ENCODE results near the gene SDHA. TPM values are rescaled to one million over a fixed set of nuclear protein-coding genes. Genes with fewer than 3 reads are reported as not detected.
"Not testable (repeated sequence)": the region's sequence is repeated elsewhere in the genome, so short reads cannot be mapped to it uniquely, and the experiment has no call there.

The SDHA gene
- total and polyA plus RNA-seq, 11 donors: 276 to 861 (median 727) TPM

DNA sequence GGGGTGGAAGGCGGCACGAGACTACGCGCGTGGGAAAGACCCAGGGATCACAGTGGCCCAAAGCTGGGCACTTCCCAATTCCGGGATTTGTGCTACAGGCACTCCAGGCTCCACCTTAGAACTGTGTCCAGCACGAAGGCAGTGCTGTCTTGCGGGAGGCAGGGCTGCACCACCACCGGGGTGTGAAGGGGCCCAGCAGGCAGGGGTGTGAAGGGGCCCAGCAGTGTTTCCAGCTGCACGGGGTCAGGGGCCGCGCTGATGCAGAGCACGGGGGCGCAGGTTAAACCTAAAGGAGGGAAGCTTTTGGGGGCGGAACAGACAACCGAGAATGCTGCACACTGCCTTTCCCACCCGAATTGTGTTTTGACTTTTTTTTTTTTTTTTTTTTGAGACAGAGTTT lies 52.2 kb downstream of the SDHA start:
- no peak for ATAC-seq
- DNase-seq: no peak
- Histone ChIP-seq H3K4me1 (peaks cover 0 to 30% (median 6%) of the 10 kb centered on the region in 12 donors), H3K27me3 (no peaks in the 10 kb centered on the region), H3K9me3 (no peaks in the 10 kb centered on the region), H3K4me3 (peak overlapping the region in 8 of 12 donors; percentile 67 to 100 (median 97)), H3K36me3 (peaks cover 0 to 30% (median 20%) of the 10 kb centered on the region in 9 donors), H3K27ac (peak overlapping the region in 8 of 12 donors; percentile 71 to 97 (median 86))
- intact Hi-C loops (cut with DNase I): no loop called here
- TF ChIP-seq POLR2A (IDR thresholded peaks at IDR 0.05) (no peak), CTCF (IDR thresholded peaks at IDR 0.05) (no peak)
- 61 to 79% (median 76%) methylated on average over 15 to 17 of the region's 17 CpGs for WGBS, 4 donors

DNA sequence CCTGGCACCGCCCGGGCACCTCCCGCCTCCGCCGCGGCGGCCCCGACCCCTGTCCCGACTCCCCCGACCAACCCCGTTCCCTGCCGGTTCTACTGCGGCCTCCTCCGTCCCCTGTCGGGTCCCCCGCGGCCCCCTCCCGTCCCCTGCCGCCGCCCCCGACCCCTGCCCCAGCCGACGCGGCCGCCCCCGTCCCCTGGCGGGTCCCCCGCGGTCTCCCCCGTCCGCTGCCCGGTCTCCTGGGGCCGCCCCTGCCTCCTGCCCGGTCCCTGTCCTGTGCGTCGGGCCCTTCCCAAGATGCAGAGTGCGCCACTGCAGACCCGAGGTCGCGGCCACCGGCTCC lies 53.7 kb downstream of the SDHA start:
- ATAC-seq; intact Hi-C loops (cut with DNase I); H3K9me3 ChIP-seq; DNase-seq; H3K27me3 ChIP-seq: not testable (repeated sequence)
- Histone ChIP-seq H3K4me1 (peaks cover 0 to 30% (median 6%) of the 10 kb centered on the region in 12 donors), H3K27ac (peak overlapping the region; percentile 54 to 98 (median 88)), H3K36me3 (peaks cover 0 to 35% (median 24%) of the 10 kb centered on the region in 9 donors), H3K4me3 (peak overlapping the region; percentile 67 to 100 (median 96))
- 0 to 3% (median 1%) methylated on average over 18 to 41 of the region's 41 CpGs for WGBS, 4 donors

GRCh38 chr5:273091-273490 lies 55.0 kb downstream of the SDHA start:
- ATAC-seq; H3K27me3 ChIP-seq; H3K27ac ChIP-seq; H3K9me3 ChIP-seq; H3K4me3 ChIP-seq; DNase-seq; intact Hi-C loops (cut with DNase I): not testable (repeated sequence)
- 83 to 91% (median 87%) methylated on average over 9 of the region's 9 CpGs for WGBS, 4 donors
- Histone ChIP-seq H3K36me3 (peaks cover 0 to 39% (median 17%) of the 10 kb centered on the region in 9 donors), H3K4me1 (peaks cover 0 to 30% (median 6%) of the 10 kb centered on the region in 12 donors)

- H3K4me1 ChIP-seq: peaks cover 0 to 30% (median 6%) of the 10 kb centered on the region in 12 donors
- H3K9me3 ChIP-seq; ATAC-seq; H3K27ac ChIP-seq; DNase-seq; intact Hi-C loops (cut with DNase I); H3K27me3 ChIP-seq; H3K4me3 ChIP-seq: not testable (repeated sequence)
- 89 to 91% (median 90%) methylated on average over 7 of the region's 7 CpGs for WGBS, 4 donors
- H3K36me3 ChIP-seq: peaks cover 0 to 40% (median 16%) of the 10 kb centered on the region in 9 donors
Measured at GRCh38 chr5:273491-273890, 55.4 kb downstream of the SDHA start.

- ATAC-seq; H3K4me3 ChIP-seq; DNase-seq; H3K27ac ChIP-seq; intact Hi-C loops (cut with DNase I); H3K27me3 ChIP-seq; H3K9me3 ChIP-seq: not testable (repeated sequence)
- peaks cover 0 to 37% (median 6%) of the 10 kb centered on the region in 12 donors for H3K4me1 ChIP-seq
- 72 to 87% (median 77%) methylated on average over 7 of the region's 7 CpGs for WGBS, 4 donors
- H3K36me3 ChIP-seq: peaks cover 0 to 40% (median 16%) of the 10 kb centered on the region in 9 donors
Measured at GRCh38 chr5:274346-274745, 56.2 kb downstream of the SDHA start.

- peaks cover 0 to 20% (median 2%) of the 10 kb centered on the region in 12 donors for H3K4me1 ChIP-seq
- no peak for TF ChIP-seq POLR2A (IDR thresholded peaks at IDR 0.05)
- TF ChIP-seq CTCF (IDR thresholded peaks at IDR 0.05): no peak
- peaks cover 0 to 38% (median 16%) of the 10 kb centered on the region in 9 donors for H3K36me3 ChIP-seq
- H3K27ac ChIP-seq: no peak overlapping the region
- no peak for ATAC-seq
- H3K4me3 ChIP-seq: no peak overlapping the region
- 86 to 96% (median 91%) methylated on average over 9 of the region's 9 CpGs for WGBS, 4 donors
- DNase-seq: no peak
- no peaks in the 10 kb centered on the region for H3K9me3 ChIP-seq
- intact Hi-C loops (cut with DNase I): no loop called here
- H3K27me3 ChIP-seq: no peaks in the 10 kb centered on the region
Measured at GRCh38 chr5:278646-279045, 60.5 kb downstream of the SDHA start.

DNA sequence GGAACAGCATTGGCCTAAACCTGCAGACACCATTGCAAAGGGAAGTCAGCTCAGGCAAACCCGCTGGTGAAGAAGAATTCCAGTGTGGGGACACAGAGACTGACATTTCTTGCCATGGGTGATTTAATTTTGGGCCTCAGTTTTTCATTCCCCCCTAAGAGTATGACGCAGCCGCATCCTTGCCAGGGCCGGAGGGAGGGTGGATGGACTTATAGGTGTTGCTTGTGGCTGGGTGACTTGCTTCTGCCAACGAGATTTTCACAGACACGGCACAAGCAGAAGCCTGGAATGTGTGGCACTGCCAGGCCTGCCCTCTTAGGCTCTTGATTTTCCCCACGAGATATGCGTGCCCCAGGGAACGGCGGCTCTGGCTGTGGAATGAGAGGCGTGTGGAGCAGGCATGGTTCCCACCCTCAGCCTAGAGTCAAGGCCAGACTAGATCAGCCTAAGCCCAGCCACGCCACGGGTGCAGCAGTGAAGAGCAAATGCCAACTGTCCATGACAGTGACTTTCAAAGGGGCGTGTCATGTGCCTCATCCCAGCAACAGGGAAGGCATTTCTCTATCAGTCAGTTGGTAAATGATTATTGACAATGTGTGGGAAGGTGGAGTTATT lies 61.0 kb downstream of the SDHA start:
- H3K4me3 ChIP-seq; DNase-seq; ATAC-seq; H3K27me3 ChIP-seq; intact Hi-C loops (cut with DNase I); H3K9me3 ChIP-seq; H3K27ac ChIP-seq: not testable (repeated sequence)
- Histone ChIP-seq H3K36me3 (peaks cover 0 to 36% (median 15%) of the 10 kb centered on the region in 9 donors), H3K4me1 (peaks cover 0 to 15% (median 1%) of the 10 kb centered on the region in 12 donors)
- WGBS, 4 donors: 63 to 77% (median 72%) methylated on average over 14 of the region's 14 CpGs

Data from heart left ventricle (tissue), 16 donors.